ENCODE results near the gene NUP85.
"Not testable (repeated sequence)": the region's sequence is repeated elsewhere in the genome, so short reads cannot be mapped to it uniquely, and the experiment has no call there.

The NUP85 gene

DNA sequence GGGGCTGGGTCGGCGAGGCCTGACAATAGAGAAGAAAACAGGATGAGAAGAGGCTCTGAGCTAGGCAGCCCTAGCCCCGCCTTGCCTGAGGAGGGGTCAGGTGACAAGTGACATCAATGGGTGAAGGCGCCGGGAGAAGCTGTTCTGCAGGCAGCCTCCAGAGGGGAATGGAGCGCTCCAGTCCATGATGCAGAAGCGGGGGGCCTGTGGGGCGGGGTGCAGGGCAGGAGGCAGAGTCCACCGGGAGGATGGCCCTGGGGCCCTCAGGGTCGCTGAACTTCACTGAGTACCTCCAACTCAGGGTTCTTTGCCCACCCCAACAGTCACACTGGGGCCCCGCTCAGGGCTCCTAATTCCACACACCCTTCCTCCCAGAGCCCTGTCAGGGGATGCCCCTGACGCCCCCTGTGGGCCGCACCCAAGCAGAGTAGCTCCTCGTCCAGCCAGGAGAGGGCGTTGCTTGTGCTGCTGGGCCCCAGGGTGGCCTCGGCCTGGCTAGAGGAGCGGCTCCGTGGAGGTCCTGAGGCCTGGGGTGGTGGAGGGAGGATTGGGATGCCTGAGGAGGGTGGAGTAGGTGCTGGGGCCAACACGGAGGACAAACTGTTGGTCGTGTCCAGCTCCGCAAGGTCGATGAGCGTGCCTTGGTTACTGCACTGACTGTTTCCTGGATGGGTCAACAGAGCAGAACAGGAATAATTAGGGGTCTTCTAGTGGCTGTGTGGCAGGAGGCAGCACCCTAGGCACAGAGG lies 35.1 kb downstream of the NUP85 start:
- in situ Hi-C loops (cut with MboI; ENCODE audit: low sequenced_read_pairs), result no loop called here

DNA sequence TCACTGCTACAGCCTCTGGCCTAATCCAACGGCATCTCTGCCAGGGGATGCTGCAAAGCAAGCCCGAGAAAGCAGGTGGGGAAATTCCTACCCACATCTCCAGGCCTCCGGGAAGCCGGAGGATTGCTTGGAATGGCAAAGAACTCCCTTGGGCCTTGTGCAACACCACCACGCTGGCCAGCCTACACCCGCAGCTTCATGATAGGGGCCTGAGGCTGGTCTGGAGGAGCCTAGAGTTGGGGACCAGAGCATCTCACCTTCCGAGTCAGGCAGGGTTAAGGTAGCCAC lies 35.6 kb downstream of the NUP85 start:
- in situ Hi-C loops (cut with MboI; ENCODE audit: low sequenced_read_pairs), result no loop called here

DNA sequence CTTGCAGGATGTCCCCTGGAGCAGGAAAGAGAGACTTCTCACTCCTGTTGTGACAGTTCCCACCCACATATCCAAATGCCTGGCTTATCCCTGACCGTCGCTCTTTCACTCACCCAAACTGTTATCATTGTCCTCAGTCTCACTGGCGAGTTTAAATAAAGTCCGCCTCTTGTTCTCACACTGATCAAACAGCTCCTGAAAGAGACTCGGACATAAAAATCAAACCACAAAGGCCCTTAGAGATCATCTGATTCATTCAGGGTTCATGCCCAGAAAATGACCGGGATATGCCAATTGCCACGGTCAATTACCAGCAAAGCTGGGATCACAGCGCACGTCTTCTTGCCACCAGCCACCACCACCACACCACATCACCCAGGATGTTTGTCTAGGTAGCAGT lies 36.0 kb downstream of the NUP85 start:
- in situ Hi-C loops (cut with MboI; ENCODE audit: low sequenced_read_pairs), result no loop called here

DNA sequence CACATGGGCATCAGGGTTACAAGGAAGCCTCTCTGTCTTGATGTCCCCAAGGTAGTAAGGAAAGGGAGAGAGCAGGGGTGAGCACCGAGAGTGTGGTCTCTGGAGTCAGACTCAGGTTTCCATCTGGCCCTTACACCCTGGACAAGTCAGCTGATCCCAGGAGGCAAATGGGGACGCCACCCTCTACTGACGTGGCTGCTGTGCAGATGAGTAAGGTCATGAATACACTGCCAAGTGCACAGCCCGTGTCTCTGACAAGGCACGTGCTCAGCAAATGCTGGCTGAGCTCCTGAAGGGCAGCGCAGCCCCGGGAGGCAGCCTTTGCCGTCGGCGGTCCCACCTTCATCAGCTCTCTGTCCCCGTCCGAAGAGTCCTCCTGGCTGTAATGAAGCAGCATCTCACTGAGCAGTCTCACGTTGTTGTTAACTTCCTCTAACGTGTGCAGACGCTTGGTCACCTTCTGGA lies 36.5 kb downstream of the NUP85 start:
- in situ Hi-C loops (cut with MboI; ENCODE audit: low sequenced_read_pairs), result no loop called here

DNA sequence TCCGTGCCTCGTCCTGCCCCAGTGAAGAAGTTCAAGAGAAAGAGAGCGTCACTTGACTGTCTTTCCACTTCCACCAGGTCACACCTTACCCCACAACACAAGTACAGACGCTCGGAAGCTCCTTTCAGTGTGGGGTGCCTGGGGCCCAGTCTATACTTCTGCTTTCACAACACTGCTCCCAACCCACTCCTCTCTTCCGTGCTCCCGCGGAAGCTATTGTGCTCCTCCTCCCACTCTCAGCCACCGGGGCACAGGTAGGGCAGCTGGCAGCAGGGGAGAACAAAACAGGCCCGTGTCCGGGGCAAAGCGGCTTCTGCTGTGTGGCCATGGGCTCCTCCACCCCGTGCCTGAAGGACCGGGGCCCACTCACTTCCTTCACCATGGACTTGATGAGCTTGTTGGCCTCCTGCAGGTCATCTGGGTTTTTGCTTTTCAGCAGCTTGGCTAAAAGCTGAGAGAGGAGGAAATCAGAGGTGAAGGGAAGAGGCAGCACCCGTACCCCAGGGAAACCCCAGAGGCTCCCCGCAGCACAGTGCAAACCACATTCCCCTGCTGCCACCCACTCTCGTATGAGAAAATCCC lies 37.1 kb downstream of the NUP85 start:
- in situ Hi-C loops (cut with MboI; ENCODE audit: low sequenced_read_pairs), result no loop called here

DNA sequence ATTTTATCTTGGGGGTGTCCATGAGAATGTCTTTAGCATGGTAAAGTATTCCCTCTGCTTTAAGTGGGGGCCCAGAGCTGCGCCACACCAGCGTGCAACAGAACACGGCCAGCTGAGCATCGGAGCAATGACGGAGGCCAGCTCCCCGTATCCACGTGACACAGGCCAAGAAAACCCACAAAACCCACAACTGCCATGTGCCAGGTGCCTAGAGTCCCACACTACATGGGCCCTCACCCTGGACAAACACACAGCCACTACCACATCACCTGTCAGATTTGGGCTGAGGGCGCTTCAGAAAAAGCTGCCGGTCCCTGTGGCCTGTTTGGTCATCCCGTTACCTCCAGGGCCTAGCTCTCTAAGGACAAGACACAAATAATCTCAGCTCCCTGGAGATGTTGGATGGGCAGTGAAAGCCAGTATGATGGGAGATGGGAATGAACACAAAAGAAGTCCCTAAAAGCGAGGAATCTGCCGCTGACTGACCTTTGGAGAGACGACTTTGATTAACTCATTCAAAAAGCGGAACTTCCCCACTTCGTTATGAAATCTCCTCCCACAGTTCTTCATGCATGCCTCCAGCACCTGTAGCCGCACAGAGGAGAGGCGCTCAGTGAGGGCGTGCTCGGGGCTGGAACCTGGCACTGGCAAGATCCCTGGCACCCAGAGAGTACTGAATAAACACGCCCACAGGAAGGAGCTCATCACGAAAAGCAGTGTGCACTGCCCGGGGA lies 38.8 kb downstream of the NUP85 start:
- in situ Hi-C loops (cut with MboI; ENCODE audit: low sequenced_read_pairs), result no loop called here

DNA sequence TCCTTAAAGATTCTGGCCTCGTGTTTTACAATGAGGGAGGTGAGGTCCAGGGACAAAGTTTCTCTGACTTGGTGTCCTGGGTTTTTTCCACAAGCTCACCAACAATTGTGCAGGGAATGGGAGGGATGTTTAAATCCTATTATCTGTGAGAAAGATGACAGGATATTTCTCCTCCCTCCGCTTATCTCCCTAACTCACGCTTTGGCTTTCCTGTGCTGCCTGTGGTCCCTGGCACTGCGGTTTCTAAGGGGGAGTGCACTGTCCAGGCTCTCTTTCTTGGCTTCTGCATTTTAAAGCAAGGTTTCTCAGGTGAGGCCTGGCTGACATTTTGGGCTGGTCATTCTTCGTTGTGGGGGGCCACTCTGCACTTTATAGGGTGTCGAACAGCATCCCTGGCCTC lies 39.5 kb downstream of the NUP85 start:
- in situ Hi-C loops (cut with MboI; ENCODE audit: low sequenced_read_pairs), result no loop called here

DNA sequence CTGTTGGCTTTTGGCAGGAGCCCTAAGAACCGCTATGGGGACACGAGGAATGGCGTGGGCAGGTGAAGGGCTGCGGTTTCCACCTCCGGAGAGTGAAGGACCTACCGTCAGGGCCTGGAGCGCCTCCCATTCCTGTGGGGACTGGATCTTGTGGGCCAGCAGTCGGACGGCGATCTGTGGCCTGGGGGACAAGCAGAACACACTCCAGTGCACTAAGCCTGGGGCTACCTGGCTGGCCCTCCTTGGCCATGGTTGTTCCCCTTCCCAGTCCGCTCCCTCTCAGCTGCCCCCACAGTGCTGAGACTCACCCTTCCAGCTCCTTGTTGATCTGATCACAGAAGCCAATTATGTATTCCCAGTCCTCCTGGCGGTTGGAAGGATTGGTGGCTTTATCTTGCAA lies 40.9 kb downstream of the NUP85 start:
- in situ Hi-C loops (cut with MboI; ENCODE audit: low sequenced_read_pairs), result no loop called here

DNA sequence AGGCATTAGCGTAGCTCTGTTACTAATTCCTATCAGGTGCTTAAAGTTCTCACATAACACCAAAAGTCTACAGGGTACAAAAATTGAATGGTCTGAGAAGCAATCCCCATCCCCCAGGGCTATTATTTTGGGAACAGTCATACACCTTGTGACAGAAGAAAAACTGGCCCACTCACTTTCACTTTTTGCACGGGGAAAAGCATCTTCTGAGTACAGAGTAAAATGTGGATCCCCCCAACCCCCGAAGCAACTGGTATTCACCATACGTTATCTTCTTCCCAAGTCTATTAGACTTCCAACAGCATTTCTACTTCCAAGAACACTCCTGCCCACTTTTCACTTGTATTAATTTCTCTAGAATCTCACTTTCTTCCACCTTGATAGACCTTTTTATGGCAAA lies 44.1 kb downstream of the NUP85 start:
- in situ Hi-C loops (cut with MboI; ENCODE audit: low sequenced_read_pairs), result no loop called here

DNA sequence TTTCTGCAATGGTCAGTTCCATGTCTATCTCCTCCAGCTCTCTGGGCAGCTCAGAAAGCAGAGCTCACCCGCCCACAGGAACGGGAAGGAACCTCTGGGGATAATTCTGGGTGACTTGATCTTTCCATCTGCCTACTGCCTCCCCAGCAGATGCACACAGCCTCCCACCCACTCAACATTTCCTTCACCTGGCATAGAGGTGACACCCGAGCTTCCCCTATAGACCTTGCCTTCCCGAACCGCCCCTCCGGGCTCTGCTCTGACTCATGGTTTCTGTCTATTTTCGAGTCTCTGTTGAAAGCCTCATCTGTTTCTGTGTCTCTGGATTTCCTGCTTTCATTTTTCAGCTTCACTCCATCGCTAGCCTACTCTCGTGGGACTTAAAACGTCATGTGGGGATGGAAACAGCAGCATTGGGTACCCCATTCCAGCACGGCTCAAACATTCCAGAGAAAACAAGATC lies 44.6 kb downstream of the NUP85 start:
- in situ Hi-C loops (cut with MboI; ENCODE audit: low sequenced_read_pairs), result no loop called here

DNA sequence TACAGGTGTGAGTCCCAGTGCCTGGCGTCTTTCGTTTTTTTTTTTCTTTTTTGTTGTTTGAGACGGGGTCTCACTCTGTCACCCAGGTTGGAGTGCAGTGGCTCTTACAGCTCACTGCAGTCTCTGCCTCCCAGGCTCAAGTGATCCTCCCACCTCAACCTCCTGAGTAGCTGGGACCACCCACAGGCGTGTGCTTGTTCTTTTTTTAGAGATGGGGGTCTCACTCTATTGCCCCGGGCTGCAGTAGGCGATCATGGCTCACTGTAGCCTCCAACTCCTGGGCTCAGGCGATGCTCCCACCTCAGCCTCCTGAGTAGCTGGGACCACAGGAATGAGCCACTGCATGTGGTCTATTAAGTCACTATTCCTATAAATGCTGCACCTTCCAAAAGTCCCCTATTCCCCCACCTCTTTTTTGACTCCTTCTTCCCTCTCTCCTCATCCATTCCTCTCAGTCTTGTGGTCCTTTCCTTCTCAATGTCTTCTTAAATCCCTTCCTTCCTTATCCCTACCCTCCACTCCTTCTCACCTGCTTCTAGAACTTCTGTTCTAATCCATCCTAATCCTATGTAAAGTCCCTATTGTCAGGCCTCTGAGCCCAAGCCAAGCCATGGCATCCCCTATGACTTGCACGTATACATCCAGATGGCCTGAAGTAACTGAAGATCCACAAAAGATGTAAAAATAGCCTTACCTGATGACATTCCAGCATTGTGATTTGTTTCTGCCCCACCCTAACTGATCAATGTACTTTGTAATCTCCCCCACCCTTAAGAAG lies 46.7 kb downstream of the NUP85 start:
- in situ Hi-C loops (cut with MboI; ENCODE audit: low sequenced_read_pairs), result no loop called here

DNA sequence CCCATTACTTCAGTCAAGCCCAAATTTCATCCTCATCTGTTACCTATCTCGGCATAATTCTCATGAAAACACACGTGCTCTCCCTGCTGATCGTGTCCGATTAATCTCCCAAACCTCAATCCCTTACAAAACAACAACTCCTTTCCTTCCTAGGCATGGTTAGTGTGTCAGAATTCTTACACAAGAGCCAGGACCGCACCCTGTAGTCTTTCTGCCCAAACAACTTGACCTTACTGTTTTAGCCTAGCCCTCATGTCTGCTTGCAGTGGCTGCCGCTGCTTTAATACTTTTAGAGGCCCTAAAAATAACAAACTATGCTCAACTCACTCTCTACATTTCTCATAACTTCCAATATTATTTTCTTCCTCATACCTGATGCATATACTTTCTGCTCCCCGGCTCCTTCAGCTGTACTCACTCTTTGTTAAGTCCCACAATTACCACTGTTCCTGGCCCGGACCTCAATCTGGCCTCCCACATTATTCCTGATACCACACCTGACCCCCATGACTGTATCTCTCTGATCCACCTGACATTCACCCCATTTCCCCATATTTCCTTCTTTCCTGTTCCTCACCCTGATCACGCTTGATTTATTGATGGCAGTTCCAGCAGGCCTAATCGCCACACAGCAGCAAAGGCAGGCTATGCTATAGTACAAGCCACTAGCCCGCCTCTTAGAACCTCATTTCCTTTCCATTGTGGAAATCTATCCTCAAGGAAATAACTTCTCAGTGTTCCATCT lies 50.6 kb downstream of the NUP85 start:
- in situ Hi-C loops (cut with MboI; ENCODE audit: low sequenced_read_pairs), result not testable (repeated sequence)

DNA sequence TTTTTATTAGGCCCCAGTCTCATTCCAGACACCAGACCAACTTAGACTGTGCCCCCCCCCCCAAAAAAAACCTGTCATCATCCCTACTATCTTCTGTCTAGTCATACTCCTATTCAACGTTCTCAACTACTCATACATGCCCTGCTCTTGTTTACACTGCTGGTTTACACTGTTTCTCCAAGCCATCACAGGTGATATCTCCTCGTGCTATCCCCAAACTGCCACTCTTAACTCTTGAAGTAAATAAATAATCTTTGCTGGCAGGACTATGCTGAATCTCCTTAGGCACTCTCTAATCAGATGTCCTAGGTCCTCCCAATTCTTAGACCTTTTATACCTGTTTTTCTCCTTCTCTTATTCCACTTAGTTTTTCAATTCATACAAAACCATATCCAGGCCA lies 51.7 kb downstream of the NUP85 start:
- in situ Hi-C loops (cut with MboI; ENCODE audit: low sequenced_read_pairs), result not testable (repeated sequence)

DNA sequence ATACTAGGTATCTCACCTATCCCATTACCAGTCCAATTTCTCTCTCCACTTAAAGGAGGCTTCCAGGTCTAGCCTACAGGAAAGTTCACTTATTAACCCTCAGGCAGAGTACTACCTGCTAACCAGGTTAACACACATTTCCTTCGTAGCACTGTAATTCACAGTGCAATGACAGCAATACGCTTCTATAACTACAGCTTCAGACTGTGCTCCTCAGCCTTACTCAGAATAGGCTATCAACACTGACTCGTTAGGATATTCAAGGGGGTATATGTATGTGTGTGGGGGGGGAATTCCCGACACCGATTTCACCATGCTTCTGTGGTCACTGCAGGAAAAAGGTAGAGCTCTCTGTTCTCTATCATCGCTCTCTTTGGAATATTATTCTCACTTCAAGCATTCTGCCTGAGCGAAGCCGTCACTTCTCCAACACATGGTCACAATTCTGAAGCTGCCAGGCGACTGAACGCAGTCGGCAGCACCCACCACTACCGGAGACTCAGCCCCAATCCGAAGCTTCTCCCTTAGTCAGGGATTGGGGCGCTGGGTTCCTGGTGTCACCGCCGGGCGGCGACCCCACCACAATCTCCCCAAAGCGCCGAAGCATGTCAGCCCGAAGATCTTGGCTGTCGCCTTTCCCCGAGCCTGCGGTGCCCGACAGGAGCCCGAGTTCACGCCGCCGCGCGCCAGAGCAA lies 55.3 kb downstream of the NUP85 start:
- in situ Hi-C loops (cut with MboI; ENCODE audit: low sequenced_read_pairs), result no loop called here

DNA sequence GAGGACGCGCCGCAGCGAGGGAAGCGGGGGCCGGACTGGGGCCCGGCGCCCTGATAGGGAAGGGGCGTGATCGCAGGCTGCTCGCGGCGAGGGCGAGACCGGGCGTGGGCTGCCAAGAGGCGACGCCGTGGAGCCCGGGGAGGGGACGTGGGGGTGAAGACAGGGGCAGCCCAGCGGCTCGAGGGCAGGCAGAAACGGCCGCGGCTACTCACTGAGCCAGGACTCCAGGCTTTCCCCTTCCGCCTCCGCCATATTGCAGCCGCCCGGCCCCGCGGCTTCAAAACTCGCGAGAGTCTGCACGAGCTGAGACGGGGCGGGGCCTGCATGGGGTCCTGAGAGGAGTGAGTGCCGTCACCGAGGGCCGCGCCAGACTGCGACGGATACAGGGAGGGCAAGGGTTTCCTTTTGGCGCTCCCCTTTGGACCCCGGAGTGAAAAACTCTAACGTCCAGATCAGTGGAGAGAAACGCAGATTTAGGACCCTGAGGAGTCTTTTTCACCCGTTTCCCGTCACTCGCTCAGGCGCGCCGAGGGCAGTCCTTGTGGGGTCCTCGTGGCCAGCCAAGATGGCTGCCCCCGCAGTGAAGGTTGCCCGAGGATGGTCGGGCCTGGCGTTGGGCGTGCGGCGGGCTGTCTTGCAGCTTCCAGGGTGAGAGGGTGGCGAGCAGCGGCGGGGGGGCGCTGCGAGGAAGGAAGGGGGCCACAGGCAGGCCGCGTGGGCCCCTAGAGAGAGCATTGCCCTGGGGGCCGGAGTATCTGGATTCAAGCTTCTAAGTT lies 56.0 kb downstream of the NUP85 start, which contains the start of the genes GGA3 and MRPS7:
TSS of gene GGA3 (minus strand) at position 271 of the 776 bp plus-strand sequence. CDS start at position 252, 19 bp downstream.
TSS of gene MRPS7 (plus strand) at position 544 of the 776 bp plus-strand sequence. CDS start at position 566, 22 bp downstream.
- in situ Hi-C loops (cut with MboI; ENCODE audit: low sequenced_read_pairs), result no loop called here

DNA sequence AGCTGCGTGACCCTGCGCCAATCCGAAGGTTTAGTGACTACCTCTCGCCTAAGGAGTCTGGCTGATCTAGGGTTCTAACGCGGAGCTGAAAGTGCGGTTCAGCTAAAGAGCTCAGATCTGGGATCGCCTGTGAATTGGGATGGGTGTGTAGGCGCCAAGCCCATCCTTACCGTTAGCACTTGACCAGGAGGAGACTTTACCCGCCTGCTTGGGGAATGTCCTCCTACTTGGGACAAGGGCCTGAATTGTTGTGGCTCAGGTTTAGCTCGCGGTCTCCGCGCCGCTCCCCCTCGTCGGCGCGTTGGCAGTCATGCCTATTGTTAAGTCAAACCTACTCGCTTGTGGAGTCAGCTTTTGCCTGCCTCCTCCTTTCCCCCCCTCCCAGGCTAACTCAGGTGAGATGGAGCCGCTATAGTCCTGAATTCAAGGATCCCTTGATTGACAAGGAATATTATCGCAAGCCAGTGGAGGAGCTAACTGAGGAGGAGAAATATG lies 56.7 kb downstream of the NUP85 start:
- in situ Hi-C loops (cut with MboI; ENCODE audit: low sequenced_read_pairs), result no loop called here

DNA sequence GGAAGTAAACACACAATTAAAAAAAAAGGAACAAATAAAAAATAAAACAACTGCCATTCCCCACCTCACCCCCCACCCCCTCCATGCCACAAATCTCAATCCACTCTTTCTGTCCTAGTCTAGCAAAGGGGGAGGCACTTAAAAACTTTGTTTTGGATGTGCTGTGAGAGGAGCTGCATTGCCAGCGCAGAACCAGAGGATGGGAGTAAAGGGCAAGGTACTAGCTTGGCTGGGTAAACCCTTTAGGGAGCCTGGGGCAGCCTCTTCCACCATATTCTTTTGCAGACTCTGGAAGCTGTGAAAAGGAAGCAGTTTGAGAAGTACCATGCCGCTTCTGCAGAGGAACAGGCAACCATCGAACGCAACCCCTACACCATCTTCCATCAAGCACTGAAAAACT lies 57.6 kb downstream of the NUP85 start:
- in situ Hi-C loops (cut with MboI; ENCODE audit: low sequenced_read_pairs), result no loop called here

DNA sequence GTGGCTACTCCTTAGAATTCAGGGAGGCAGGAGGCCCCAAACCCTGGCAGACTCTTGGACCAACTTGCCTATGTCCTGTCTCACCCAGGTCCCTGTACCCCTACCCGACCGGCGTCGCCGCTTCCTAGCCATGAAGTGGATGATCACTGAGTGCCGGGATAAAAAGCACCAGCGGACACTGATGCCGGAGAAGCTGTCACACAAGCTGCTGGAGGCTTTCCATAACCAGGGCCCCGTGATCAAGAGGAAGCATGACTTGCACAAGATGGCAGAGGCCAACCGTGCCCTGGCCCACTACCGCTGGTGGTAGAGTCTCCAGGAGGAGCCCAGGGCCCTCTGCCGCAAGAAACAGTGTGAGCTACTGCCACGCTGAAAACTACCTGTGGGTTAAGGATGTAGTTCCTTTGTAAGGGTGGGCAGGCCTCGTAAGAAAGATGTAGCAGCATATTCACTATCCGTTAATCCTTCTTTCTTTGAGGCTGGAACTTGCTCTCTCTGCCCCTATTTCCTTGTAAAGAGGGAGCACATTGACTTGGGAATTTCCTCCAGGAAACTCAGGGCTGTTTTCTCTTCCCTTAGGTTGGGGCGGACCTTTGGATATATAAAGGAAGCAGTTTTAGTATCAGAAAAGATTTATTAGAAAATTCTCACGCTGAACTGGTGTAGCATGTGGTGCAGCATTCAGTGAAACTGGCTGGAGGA lies 60.3 kb downstream of the NUP85 start:
- in situ Hi-C loops (cut with MboI; ENCODE audit: low sequenced_read_pairs), result no loop called here

All from HL-60/S4 treated with retinoic acid at 250 ng/mL for 4 days and 3 days (cell line).